Activated CD8-positive, alpha-beta memory T cell treated with anti-CD3 and anti-CD28 coated beads for 4 hours (primary cell): ENCODE measurements around the gene KIF21A.
"Not testable (repeated sequence)": the region's sequence is repeated elsewhere in the genome, so short reads cannot be mapped to it uniquely, and the experiment has no call there.

Experiments used
- DNase-seq, 2 donors: peaks; one replicate each; pipeline ENCODE4 v3.0.0-alpha.2; 2020; ENCODE audit warnings: low read depth in 2 of 2

The KIF21A gene

GRCh38 chr12:39443081-39443928, at the start of gene KIF21A:
Gene KIF21A (minus strand): TSS chr12:39443120. CDS start chr12:39442970, 150 bp downstream.
- peak; percentile 76 to 78 for DNase-seq

- DNase-seq = no peak
Observed at GRCh38 chr12:39490500-39491282, 47.8 kb upstream of the KIF21A start.

GRCh38 chr12:39483597-39483996, 40.7 kb upstream of the KIF21A start:
- no peak for DNase-seq

- no peak for DNase-seq
Observed at GRCh38 chr12:39483042-39483441, 40.1 kb upstream of the KIF21A start.

- no peak for DNase-seq
Observed at GRCh38 chr12:39476894-39477293, 34.0 kb upstream of the KIF21A start.

GRCh38 chr12:39476121-39476520, 33.2 kb upstream of the KIF21A start:
- DNase-seq = no peak

DNA sequence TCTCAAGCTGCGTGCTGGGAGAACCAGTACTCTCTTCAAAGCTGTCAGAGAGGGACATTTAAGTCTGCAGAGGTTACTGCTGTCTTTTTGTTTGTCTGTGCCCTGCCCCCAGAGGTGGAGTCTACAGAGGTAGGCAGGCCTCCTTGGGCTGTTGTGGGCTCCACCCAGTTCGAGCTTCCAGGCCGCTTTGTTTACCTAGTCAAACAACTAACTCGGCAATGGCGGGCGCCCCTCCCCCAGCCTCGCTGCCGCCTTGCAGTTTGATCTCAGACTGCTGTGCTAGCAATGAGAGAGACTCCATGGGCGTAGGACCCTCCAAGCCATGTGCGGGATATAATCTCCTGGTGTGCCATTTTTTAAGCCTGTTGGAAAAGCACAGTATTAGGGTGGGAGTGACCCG, 32.2 kb upstream of the KIF21A start:
- DNase-seq = not testable (repeated sequence)

DNA sequence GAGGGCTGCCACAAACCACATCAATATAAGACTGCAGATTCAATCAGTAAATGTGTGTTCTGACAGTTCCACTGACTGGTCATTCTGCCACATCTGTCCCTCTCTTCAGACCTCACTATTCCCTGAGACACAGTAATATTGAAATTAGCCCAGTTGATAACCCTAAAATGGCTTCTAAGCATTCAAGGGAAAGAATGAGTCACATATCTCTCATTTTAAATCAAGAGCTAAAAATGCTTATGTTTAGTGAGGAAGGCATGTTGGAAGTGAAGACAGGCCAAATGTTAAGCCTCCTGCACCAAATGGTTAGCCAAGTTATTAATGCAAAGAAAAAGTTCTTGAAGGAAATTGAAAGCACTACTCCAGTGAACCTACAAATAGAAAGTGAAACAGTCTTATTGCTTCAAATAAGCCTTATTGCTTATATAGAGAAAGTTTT, 24.5 kb upstream of the KIF21A start:
- no peak for DNase-seq

GRCh38 chr12:39464976-39465695, 22.2 kb upstream of the KIF21A start:
- no peak for DNase-seq

DNA sequence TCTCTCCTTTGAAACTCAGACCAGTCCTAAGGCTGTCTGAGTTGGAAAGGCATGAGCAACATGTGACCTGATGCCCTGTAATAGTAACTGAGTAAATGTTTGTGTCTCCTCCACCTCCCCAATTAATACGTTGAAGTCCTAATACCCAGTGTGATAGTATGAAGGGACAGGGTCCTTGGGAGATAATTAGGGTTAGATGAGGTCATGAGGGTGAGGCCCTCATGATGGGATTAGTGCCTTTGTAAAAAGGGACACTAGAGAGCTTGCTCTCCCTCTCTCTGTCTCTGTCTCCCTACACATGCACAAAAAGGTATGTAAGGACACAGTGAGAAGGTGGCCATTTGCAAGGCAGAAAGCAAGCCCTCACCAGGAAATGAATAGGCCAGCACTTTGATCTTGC, 18.1 kb upstream of the KIF21A start:
- DNase-seq = no peak

GRCh38 chr12:39459027-39459434, 16.1 kb upstream of the KIF21A start:
- DNase-seq = no peak

DNA sequence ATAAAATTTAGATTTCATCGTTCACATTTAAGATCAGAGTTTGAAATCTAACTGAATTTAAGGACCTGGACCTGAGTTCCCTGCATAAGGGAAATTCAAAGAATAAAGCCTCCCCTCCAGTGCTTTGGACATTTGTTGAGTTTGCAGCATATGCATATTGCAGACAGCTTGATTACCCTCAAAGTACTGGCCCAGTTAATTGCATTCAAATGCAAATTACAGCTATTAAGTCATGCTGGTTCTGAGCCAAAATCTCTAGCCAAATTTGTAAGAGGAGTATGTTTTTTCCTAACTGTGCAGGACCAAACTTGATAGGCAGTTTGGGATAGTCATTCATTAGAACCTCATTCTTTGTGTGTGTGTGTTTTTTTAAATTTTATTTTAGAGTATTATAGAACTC, 9.1 kb upstream of the KIF21A start:
- no peak for DNase-seq

- no peak for DNase-seq
Observed at GRCh38 chr12:39448038-39448437, 5.1 kb upstream of the KIF21A start.

DNA sequence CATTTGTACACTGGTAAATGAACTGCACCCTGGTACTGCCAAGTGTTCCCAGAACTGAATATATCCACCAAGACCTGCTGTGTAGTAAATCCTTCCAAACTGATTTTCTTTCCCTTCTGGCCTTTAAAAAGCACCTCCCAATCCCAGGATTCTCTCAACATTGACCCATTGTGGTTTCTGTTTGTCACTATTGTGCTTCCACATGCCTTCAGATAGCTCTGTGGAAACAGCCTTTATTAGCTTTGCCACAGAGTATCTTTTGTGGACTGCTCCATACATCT, 949 bp upstream of the KIF21A start:
- no peak for DNase-seq

GRCh38 chr12:39442831-39443080, 164 bp downstream of the KIF21A start:
- no peak for DNase-seq

GRCh38 chr12:39441963-39442830, 723 bp downstream of the KIF21A start:
- DNase-seq = peak; percentile 32 to 36

- no peak for DNase-seq
Observed at GRCh38 chr12:39441189-39441962, 1.5 kb downstream of the KIF21A start.

GRCh38 chr12:39440781-39441180, 2.1 kb downstream of the KIF21A start:
- no peak for DNase-seq

DNA sequence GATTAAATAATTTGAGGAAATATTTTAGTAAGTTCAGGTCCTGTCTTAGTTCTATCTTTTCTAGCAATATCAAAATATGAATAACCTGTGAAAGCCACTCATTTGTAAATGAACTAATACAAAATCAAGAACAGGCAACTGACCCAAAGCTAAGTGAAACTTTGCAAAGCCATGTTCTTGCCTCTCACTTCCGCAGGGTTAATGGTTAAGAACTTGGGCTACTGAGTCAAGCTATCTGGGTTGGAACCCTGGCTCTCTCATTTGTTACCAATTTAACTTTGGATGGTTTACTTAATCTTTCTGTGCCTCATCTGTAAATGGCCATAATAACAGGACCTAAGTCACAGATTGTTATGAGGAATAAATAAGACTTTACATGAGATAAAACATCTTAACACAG, 2.8 kb downstream of the KIF21A start:
- no peak for DNase-seq

DNA sequence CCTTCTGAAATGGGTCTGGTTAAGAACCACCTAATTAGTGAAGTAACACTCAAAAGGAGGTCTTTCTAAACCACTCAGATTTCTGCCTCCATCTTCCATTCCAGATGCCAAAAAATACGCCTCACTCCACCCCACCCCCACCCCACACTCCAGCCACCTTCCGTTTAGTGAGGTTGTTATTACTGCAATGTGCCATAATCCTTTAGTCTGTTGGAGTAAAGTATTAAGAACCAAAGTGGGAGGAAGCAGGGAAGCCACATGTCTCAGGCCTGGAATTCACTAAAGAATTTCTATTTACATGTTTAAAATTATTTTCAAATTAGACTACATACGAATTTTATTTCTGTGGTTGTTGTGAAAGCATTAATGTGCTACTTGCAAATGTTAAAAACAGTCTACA, 7.4 kb downstream of the KIF21A start:
- DNase-seq = no peak

DNA sequence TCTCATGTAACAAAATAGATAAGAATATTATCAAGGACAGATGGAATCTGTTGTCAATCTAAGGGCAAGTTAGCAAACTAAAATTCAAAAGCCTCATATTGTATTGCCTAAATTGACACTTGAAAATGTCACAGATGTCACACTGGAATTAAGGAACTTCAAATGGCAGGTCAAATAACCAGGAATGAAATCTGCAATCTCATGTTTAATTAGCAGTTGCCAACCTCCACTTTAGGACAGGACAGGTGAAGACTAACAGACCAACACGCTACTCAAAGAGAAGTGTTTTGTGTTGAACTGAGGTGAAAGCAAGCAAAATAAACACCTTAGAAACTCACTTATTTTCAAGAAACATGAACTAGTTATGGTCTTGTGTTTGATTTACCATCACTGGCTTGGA, 11.1 kb downstream of the KIF21A start:
- no peak for DNase-seq
